ENCODE measurements around the gene IQSEC2. TPM values are rescaled to one million over a fixed set of nuclear protein-coding genes. Genes with fewer than 3 reads are reported as not detected.

The IQSEC2 gene
- polyA plus RNA-seq, 3 donors: 15.0 to 20.5 (median 18.9) TPM

- no peak for DNase-seq
Observed at GRCh38 chrX:53279296-53280237, 1.8 kb downstream of the IQSEC2 start.

- no peak for DNase-seq
Observed at GRCh38 chrX:53272808-53273337, 8.5 kb downstream of the IQSEC2 start.

- DNase-seq: no peak
Observed at GRCh38 chrX:53269536-53270107, 11.8 kb downstream of the IQSEC2 start.

GRCh38 chrX:53268173-53268572 is 13.2 kb downstream of the IQSEC2 start:
- DNase-seq: no peak

- no peak for DNase-seq
Observed at GRCh38 chrX:53266914-53267313, 14.5 kb downstream of the IQSEC2 start.

- DNase-seq: no peak
Observed at GRCh38 chrX:53265771-53266574, 15.4 kb downstream of the IQSEC2 start.

- no peak for DNase-seq
Observed at GRCh38 chrX:53263597-53264094, 17.7 kb downstream of the IQSEC2 start.

GRCh38 chrX:53262918-53263394 is 18.4 kb downstream of the IQSEC2 start:
- no peak for DNase-seq

- DNase-seq: no peak
Observed at GRCh38 chrX:53262189-53262917, 19.0 kb downstream of the IQSEC2 start.

GRCh38 chrX:53261355-53261972 is 19.9 kb downstream of the IQSEC2 start:
- no peak for DNase-seq

GRCh38 chrX:53260836-53261235 is 20.5 kb downstream of the IQSEC2 start:
- DNase-seq: no peak

GRCh38 chrX:53257670-53258423 is 23.5 kb downstream of the IQSEC2 start:
- no peak for DNase-seq

GRCh38 chrX:53257166-53257565 is 24.2 kb downstream of the IQSEC2 start:
- DNase-seq: no peak

- DNase-seq: no peak
Observed at GRCh38 chrX:53256446-53257041, 24.8 kb downstream of the IQSEC2 start.

GRCh38 chrX:53255738-53256191 is 25.6 kb downstream of the IQSEC2 start:
- no peak for DNase-seq

- no peak for DNase-seq
Observed at GRCh38 chrX:53254570-53255461, 26.6 kb downstream of the IQSEC2 start.

GRCh38 chrX:53253293-53254020 is 27.9 kb downstream of the IQSEC2 start:
- DNase-seq: no peak

GRCh38 chrX:53251307-53251706 is 30.1 kb downstream of the IQSEC2 start:
- DNase-seq: no peak
